A549 (cell line): Measurements from ENCODE around the gene ZBTB48.

Source experiments
- CEBPB ChIP-seq, 2 experiments: fragments of >200 bp in 1 of 2; sonication (Bioruptor Twin) in 1 of 2; formaldehyde crosslinking in 1 of 2; IDR thresholded peaks; 2 replicates each; pipeline ENCODE4 v1.6.1; 2012 to 2016
- CHD2 ChIP-seq: fragments of 150-350 bp; IDR thresholded peaks from 2 replicates; pipeline ENCODE4 v1.6.1; 2014; ENCODE audit warnings: low read length; ENCODE audit not compliant: partially characterized antibody
- EP300 ChIP-seq, 2 experiments: fragments of >200 bp; sonication (Bioruptor Twin); formaldehyde crosslinking; IDR thresholded peaks; 2 replicates in 1 of 2; 3 replicates in 1 of 2; pipeline ENCODE4 v1.6.1; 2016 to 2017
- NFE2L2 ChIP-seq: fragments of 150-350 bp; conservative IDR thresholded peaks from 2 replicates; pipeline ENCODE4 v1.6.1; 2014; ENCODE audit warnings: low read length
- NR3C1 ChIP-seq: fragments of >200 bp; sonication (Bioruptor Twin); formaldehyde crosslinking; IDR thresholded peaks from 3 replicates; pipeline ENCODE4 v1.6.1; 2017
- POLR2A ChIP-seq: IDR thresholded peaks from 2 replicates; pipeline ENCODE4 v1.6.1; 2012; ENCODE audit warnings: mild to moderate bottlenecking, low read length
- RCOR1 ChIP-seq: fragments of 150-350 bp; IDR thresholded peaks from 2 replicates; pipeline ENCODE4 v1.6.1; 2014; ENCODE audit warnings: antibody characterized with exemption, low read length, low read depth
- RFX5 ChIP-seq: fragments of 450-650 bp; IDR thresholded peaks from 2 replicates; pipeline ENCODE4 v1.7.1; 2014; ENCODE audit warnings: antibody characterized with exemption, mild to moderate bottlenecking, moderate library complexity
- TF ChIP-seq, protein P1 (sequence below): fragments of >200 bp; sonication (Bioruptor Twin); formaldehyde crosslinking; IDR thresholded peaks from 3 replicates; pipeline ENCODE4 v1.5.1; 2016

DNA sequence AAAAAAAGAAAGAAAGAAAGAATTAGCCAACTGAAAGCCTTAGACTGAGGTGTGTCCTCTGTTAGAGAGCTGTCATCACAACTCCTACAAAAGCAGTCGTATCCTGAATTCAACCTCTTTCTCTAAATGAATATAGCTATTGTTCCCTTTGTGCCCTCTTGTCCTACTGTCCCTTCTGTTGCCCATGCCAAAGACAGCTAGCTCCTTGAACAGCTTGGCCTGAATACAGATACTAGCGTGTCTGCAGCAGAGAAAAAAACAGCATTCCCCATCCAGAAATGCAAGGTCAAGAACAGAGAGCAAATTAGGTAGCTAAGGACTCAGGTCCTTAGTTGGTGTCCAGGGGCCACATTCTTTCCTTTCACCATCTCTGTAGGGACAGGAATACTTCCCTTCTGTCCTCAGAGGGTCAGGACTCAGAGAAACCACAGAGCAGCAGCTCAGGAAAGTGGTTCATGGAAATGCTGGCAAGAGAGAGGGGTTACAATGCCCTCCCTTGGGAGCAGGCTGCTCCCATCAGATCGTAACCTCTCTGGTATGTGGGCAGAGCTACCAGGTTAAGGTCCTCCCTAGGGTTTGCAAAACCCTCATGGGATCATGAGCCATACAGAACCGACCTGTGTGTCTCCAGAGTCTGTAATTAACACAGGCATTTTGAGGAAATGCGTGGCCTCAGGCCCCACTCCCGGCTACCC is 1.8 kb upstream of the ZBTB48 start:
- TF ChIP-seq NR3C1: no peak
- TF ChIP-seq, protein P1, sequence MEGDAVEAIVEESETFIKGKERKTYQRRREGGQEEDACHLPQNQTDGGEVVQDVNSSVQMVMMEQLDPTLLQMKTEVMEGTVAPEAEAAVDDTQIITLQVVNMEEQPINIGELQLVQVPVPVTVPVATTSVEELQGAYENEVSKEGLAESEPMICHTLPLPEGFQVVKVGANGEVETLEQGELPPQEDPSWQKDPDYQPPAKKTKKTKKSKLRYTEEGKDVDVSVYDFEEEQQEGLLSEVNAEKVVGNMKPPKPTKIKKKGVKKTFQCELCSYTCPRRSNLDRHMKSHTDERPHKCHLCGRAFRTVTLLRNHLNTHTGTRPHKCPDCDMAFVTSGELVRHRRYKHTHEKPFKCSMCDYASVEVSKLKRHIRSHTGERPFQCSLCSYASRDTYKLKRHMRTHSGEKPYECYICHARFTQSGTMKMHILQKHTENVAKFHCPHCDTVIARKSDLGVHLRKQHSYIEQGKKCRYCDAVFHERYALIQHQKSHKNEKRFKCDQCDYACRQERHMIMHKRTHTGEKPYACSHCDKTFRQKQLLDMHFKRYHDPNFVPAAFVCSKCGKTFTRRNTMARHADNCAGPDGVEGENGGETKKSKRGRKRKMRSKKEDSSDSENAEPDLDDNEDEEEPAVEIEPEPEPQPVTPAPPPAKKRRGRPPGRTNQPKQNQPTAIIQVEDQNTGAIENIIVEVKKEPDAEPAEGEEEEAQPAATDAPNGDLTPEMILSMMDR: no peak
- no peak for TF ChIP-seq CEBPB (IDR thresholded peaks at IDR 0.05)
- TF ChIP-seq NFE2L2: no peak
- no peak for TF ChIP-seq POLR2A
- TF ChIP-seq EP300 (IDR thresholded peaks at IDR 0.05): no peak
- no peak for TF ChIP-seq RFX5
- TF ChIP-seq RCOR1: no peak
- no peak for TF ChIP-seq CHD2
